Activated T-cell treated with anti-CD3 and anti-CD28 coated beads, Interleukin-2, amount 50 U/mL, for 48 hours (primary cell): ENCODE measurements around the gene SLC7A14.

Source experiments
- DNase-seq, 2 experiments: peaks; one replicate each; pipeline ENCODE4 v3.0.0-alpha.2; 2020

SLC7A14 gene

GRCh38 chr3:170532573-170532972, 53.3 kb downstream of the SLC7A14 start:
- DNase-seq = no peak

GRCh38 chr3:170531657-170532335, 54.1 kb downstream of the SLC7A14 start:
- no peak for DNase-seq

GRCh38 chr3:170531054-170531453, 54.8 kb downstream of the SLC7A14 start:
- DNase-seq = no peak

DNA sequence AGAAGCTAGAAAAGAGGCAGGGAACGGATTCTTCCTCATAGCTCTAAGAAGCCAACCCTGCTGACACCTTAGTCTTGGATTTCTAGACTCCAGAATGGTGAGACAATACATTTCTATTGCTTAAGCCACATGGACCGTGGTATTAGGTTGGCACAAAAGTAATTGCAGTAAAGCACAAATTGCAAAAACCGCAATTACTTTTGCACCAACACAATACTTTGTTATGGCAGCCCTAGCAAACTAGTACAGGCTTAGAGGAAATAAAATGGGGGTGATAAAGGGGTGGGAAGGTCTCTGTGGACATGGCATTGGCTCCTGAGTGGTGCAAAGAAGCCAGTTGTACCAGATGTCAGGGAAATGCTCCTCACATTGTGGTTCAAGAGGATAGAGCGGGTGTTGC, 56.0 kb downstream of the SLC7A14 start:
- DNase-seq = no peak

GRCh38 chr3:170529346-170529745, 56.5 kb downstream of the SLC7A14 start:
- no peak for DNase-seq

GRCh38 chr3:170528726-170529125, 57.1 kb downstream of the SLC7A14 start:
- no peak for DNase-seq

DNA sequence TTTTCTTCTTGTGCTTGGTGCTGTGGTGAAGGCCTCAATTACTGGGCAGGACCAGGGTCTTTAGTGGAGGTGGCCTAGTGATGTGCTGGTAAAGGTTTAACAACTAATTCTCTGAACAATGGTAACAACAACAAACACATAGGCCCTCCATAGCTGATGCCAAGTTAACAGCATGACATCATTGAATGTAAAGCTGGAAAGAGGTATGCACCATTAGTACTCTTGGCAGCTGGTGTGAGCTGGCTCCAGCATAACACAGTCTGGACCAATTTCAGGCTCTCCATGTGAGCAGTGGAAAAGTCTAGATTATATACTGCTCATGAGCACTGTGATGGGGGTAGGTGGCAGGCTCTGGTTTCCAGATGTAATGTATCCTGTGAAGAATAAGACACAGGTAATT, 61.8 kb downstream of the SLC7A14 start:
- DNase-seq = no peak

- DNase-seq = no peak
Measured at GRCh38 chr3:170523248-170523647, 62.6 kb downstream of the SLC7A14 start.

- no peak for DNase-seq
Measured at GRCh38 chr3:170522201-170522600, 63.7 kb downstream of the SLC7A14 start.

- no peak for DNase-seq
Measured at GRCh38 chr3:170520996-170521395, 64.9 kb downstream of the SLC7A14 start.

DNA sequence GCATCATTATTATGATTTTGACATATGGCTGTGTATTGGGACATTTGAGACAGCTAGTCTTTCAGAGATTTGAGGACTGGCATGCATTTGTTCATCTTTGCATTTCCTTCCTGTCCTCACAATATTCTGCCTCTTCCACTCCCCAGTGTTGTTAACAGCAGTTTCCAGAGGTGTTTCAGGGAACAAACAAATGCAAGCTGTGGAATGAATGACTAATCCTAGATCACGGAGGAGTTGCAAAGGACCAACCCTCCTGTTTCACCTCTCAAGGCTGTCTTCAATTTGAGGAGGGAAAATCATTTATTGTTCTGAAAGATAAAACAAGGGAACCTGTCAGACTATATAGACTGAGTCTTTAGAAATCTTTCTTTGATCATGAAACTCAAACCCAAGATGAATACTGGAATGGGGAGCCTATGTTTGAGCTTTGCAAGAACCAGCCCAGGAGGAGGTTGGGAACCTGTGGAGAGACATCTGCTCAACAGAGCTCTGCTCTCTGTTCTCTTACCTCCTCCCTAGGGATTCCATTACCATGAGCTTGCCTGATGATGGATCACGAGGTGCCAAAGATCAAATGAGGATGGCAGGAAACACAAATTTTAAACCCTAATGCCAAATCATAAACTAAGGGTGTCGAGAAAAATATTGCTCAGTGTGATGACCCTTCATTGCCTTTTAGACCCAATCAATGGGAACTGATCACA, 68.5 kb downstream of the SLC7A14 start:
- DNase-seq = no peak

- DNase-seq = no peak
Measured at GRCh38 chr3:170513642-170514041, 72.2 kb downstream of the SLC7A14 start.

DNA sequence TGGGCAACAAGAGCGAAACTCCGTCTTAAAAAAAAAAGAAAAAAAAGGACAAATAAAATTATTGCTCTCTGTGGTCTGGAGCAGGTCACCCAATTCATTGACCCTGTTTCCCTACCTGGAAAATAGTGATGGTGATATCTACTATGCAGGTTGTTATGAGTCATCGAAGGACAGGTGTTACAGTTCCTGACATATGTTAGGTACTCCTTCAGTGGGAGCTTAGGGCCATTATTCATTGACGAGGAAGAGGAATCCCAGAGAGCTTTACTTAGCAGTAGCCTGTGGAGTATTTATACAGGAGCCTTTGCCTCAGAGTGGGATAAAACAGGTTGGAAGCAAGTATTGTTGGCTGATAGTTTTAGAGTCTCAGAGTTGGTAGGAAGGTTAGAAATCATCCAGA, 74.5 kb downstream of the SLC7A14 start:
- no peak for DNase-seq

DNA sequence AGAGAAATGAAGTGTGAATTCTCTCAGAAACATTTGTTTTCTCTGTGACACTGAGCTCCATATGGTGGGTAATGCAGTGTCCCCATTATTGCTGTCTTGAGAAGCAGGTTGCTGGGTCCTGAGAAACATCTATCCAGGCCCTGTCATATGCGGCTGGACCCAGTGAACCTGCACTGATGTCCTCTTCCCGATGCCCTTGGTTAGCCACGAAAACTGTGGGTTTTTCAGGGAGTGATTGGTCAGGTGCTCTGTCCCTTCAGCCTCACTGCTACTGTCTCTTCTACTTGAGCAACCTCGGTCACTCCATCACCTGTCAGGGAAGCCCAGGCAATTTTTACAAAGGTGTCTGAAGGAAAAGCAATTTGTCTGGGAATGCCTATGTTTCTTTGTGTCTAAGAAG, 77.0 kb downstream of the SLC7A14 start:
- no peak for DNase-seq

DNA sequence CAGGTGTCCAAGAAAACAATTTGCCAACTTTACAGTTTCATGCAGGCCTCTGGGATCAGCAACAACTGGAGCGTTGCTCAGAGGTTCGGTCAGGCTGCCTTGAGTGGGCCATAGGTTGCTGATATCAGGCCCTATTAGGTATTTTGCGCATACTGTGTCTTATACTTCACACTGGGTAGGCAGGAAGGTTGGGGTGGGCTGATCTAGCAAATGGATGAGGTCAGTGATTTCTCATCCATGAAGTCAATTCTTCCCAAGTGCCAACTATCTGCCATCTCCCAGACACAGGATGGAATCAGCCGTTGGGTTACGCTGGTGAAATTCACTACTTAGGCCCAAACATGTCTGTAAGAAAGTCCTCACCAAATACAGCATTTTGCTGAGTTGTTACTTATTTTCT, 77.6 kb downstream of the SLC7A14 start:
- no peak for DNase-seq

DNA sequence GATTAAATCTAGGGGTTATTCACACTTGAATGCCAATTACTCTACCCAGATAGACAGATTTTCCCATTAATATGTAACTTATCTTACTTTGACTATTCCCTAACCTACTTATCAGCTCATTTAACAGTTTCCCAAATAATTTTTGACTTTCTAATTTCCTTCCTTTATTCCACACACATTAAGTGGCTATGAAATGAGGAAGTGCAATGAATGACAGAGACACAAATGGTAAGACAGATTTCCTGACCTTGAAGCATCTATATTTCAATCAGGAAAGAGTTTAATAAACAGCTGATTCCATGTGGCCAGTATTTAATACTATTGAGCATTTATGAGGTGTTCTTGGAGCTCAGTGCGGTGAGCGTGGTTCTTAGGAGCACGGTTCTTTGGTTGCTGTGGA, 78.8 kb downstream of the SLC7A14 start:
- no peak for DNase-seq

DNA sequence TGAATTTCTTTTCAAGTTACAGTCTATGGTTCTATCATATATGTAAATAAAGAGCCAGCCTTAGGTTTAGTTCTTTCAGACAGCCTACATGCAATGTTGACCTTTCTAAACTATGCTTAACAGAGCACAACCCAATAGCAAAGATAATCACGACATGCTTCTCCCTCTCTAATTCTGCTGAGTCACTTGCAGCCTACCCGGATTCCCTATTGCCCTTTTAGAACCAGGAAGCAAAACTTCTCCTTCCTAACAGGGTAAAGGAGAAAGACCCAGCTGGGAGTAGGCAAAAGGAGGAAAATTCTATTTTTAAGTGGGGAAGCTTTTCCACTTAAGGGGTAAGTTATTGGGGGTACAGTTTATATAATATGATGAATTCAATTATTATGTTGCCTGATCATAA, 79.3 kb downstream of the SLC7A14 start:
- no peak for DNase-seq

GRCh38 chr3:170502297-170502696, 83.6 kb downstream of the SLC7A14 start:
- no peak for DNase-seq

- no peak for DNase-seq
Measured at GRCh38 chr3:170500995-170501394, 84.9 kb downstream of the SLC7A14 start.

DNA sequence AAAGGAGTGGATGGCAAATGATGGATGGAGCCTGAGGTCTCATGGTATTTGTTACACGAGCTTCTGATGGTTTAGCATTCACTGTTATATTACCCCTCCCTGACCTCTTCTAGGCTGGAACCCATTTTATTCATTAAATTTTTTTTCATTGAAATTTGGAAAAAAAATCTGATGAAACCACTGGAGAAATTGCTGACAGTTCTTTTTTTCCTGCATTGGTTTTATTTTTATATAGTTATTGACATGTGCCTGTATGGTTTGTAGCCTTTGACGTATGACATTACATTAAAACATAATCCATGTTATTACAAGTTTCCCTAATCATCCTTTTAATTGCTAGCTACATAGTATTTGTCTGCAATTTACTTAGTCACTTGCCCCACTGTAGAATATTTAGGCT, 85.4 kb downstream of the SLC7A14 start:
- DNase-seq = no peak

DNA sequence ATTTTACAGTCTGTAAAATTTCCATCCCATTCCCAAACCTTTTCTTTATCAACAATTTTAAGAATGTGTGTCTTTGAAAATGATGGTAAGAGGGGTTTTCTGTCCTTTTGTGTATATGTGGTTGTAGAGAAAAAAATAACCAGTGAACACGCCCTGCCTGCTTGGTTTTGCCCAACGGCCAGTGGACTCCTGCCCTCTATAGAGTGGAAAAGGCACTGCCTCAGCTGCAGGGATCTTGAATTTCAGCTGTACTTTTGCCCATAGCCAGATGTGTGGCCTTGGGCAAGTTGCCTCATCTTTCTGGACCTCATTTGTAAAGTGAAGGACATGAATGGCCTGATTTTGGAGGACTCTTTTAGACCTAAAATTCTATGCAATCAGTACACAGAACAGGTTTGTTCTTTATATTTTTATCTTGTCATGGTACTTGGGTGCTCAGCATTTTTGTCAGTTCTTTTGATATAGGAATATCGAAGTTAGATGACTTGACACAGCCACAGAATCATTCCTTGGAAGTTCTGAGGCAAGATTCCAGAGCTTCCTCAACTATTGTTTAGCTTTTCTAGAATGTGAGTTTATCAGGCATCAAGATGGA, 86.2 kb downstream of the SLC7A14 start:
- DNase-seq = peak in 1 of 2 experiments; percentile 26

DNA sequence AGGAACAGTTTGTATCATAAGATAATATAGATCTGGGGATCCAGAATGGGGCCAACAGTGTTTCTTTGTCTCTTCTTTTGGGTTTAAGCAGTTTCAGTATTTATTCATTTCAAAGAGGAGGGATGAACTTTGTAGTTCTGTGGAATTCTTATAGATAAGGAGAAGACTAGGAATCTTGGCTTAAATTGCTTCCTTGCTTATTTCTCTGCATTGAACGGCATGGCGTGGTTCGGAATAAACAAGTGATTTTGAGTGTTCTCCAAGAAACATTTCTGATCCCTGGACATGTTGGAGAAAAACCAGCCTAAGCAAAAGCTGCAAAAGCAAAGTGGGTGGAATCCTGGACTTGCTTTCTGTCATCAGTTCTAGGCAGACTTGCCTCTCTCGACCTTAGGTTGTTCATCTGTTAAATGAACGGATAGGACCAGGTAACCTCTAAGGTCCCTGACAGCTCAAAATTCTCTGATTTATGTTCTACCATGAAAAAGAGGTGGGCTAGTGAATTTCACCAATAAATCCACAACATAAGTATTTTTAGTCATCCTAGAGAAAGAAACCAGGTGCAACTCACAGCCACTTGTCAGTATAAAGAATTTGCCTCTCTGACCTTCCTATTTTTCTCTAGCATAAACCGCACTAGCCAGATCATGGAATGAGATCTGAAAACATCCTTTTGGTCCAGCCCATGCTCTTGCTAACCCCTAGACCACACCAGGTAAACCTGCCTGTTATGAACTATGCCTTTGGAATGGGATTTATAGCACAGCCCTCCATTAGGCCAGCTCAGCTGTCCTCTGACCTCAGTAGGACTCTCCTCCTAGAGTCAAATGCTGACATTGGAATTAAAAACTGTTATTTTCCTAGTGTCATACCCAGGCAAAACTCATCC, 88.4 kb downstream of the SLC7A14 start:
- no peak for DNase-seq

DNA sequence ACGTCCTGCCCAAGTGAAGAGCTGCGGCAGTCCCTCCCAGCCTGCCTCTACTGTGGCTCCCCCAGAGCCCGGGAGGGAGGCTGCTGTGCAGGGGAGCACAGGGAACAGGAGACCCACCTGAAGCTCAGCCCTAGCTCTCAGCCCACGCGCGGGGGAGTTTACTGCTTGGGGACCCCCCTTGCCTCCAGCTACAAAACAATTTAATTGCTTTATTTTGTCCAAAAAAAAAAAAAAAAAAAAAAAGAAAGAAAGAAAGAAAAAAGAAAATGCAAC, 89.1 kb downstream of the SLC7A14 start:
- DNase-seq = no peak
